NT2/D1 (cell line): ENCODE results near the gene OSR1.

Source experiments
- DNase-seq: peaks from one replicate; pipeline ENCODE4 v3.0.0-alpha.2; 2011; ENCODE audit warnings: low read depth, low spot score
- H3K27me3 ChIP-seq: 2 replicates; pipeline ENCODE4 v1.6.0; 2011; ENCODE audit warnings: mild to moderate bottlenecking; ENCODE audit not compliant: insufficient read length, insufficient read depth
- H3K36me3 ChIP-seq: 2 replicates; pipeline ENCODE4 v1.6.1; 2011; ENCODE audit warnings: mild to moderate bottlenecking, low read length, mixed read lengths; ENCODE audit not compliant: insufficient read depth, insufficient read length
- H3K4me1 ChIP-seq: 2 replicates; pipeline ENCODE4 v1.5.1; 2011; ENCODE audit not compliant: insufficient read depth, insufficient read length
- H3K4me3 ChIP-seq: 2 replicates; pipeline ENCODE4 v1.5.1; 2011; ENCODE audit warnings: low read depth; ENCODE audit not compliant: insufficient read length
- H3K9ac ChIP-seq: 2 replicates; pipeline ENCODE4 v1.6.0; 2011; ENCODE audit warnings: low read depth; ENCODE audit not compliant: insufficient read length
- H3K9me3 ChIP-seq: 2 replicates; pipeline ENCODE4 v1.5.1; 2011; ENCODE audit warnings: mild to moderate bottlenecking, low read length; ENCODE audit not compliant: insufficient read depth
- SUZ12 ChIP-seq: IDR thresholded peaks from 2 replicates; pipeline ENCODE4 v1.6.1; 2011; ENCODE audit not compliant: insufficient read length, insufficient read depth; ENCODE audit errors: extremely low read depth
- YY1 ChIP-seq: IDR thresholded peaks from 2 replicates; pipeline ENCODE4 v1.6.1; 2011; ENCODE audit not compliant: insufficient read length, insufficient read depth
- ZNF274 ChIP-seq: IDR thresholded peaks from 2 replicates; pipeline ENCODE4 v1.6.1; 2011; ENCODE audit warnings: mild to moderate bottlenecking, low read depth, low read length

OSR1 gene

DNA sequence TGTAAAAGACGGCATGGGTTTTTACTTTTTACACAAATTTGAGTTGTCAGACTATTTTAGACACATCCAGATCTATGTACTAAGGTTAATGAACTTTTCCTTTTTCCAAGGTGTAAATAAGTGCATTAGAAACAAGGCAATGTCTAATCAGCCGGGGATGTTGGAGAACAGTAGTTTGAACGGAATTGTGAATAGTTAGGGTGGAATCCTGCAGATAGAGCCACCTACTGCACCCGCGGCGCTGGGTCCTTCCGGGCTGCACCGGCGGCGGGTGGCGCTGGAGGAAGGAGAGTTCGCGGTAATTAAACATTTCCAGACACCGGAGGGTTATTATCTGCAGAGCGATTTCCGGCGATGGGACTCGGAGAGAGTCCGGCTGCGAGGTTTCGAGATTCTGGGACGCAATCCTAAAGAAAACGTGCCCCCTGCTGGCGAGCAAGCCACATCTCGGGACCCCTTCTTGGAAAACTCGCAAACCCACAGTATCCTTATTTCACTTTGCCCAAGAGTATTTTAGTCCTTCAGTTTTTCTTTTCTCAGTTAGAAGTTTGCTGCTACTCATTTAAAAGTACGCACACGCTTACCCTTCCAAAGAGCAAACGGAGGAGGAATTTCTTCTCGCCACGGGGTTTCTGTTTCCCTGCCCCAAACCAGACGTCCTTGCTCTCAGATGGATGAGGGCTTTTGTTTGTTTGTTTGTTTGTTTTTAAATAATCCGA, 4.5 kb upstream of the OSR1 start:
- Histone ChIP-seq H3K36me3 (no peaks in the 10 kb centered on the region), H3K4me1 (peaks cover 5% of the 10 kb centered on the region), H3K27me3 (peaks cover 83% of the 10 kb centered on the region), H3K9me3 (no peaks in the 10 kb centered on the region), H3K4me3 (peak overlapping the region; percentile 22), H3K9ac (peak overlapping the region; percentile 28)
- no peak for DNase-seq
- TF ChIP-seq YY1: no peak
- no peak for TF ChIP-seq ZNF274
- TF ChIP-seq SUZ12: peak; percentile 29

DNA sequence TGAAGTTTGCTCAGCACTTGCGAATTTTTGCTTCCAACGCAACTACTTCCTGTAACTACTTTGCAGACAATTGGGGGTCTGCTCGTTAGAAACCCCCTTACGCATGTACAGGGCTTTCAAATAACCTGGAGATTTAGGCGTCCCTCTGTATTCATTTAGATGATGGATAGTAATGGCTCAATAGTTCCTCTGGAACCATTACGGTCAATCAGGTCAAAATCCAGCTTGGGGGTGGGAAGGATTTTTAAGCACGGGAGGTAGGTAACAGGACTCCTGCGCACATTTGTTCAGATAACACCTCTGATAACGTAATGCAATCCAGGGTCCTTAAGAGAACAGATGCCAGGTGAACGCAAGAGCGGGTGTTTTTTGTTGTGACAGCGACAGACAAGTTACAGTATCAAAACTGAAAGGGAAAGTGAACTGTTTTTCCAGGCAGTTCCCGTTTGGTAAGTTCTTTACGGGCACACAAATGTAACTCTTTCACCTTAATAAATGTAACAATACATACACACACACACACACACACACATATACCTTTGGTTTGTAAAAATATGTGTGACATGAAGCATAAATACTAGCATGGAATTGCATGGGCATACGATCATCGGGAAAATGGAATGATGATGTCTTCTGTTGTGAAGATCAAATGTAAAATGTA, 3.8 kb upstream of the OSR1 start:
- H3K4me3 ChIP-seq: no peak overlapping the region
- peaks cover 9% of the 10 kb centered on the region for H3K4me1 ChIP-seq
- no peak overlapping the region for H3K9ac ChIP-seq
- H3K27me3 ChIP-seq: peaks cover 90% of the 10 kb centered on the region
- no peaks in the 10 kb centered on the region for H3K9me3 ChIP-seq
- H3K36me3 ChIP-seq: no peaks in the 10 kb centered on the region
- TF ChIP-seq YY1 (no peak), SUZ12 (no peak), ZNF274 (no peak)
- no peak for DNase-seq

DNA sequence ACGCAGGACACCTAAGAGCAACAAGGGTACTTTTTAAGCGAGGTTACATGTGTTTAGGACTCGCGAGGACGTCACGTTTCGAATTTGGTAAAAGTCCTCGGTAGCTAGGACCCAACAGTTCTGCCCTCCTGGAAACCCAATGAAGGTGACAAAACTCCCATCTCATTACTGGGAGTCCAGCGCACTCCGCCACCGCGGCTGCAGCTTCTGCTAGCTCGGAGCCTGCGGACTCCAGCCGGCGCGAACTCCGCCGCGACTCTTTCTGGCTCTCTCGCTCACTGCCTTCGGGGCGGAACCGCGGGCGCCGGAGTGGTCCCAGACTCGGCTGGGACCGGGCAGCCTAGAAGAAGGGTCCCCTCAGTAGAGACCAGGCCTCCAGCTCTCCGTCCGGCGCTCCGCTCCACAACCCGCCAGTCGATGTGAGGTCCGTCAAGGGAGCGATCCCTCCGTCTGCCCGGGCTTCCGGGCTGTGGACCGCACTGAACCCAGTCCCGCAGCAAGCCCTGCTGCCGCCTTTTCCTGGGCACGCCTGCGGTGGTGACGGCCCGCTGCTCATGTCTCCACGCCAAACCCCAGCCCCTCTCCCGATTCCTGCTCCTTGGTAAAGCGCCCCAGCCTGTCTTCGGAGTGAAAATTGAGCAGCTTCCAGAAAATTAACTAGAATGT, 3.0 kb upstream of the OSR1 start:
- TF ChIP-seq SUZ12 (peak; percentile 74), ZNF274 (no peak)
- Histone ChIP-seq H3K36me3 (no peaks in the 10 kb centered on the region), H3K27me3 (peaks cover 98% of the 10 kb centered on the region), H3K9ac (peak overlapping the region; percentile 42), H3K4me1 (peaks cover 12% of the 10 kb centered on the region), H3K9me3 (no peaks in the 10 kb centered on the region), H3K4me3 (peak overlapping the region; percentile 32)
- no peak for DNase-seq

DNA sequence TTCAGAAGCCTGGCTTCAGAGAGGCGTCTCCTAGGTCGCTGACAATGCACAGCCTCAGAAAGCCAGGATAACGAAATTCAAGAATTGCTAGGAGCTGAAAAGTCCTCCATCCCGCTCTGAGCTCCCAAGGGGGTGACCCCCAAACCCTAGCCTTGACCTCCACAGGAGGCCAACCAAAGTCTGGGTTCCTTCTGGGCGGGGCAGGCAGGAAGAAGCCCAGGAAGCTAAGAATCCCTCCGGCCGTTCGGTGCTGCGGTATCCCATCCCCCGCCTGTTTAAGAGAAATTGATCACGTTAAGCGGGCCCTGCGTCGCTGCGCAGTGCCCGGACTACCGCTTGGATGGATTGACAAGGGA, 2.5 kb upstream of the OSR1 start:
- peaks cover 13% of the 10 kb centered on the region for H3K4me1 ChIP-seq
- TF ChIP-seq ZNF274: no peak
- no peak for TF ChIP-seq SUZ12
- TF ChIP-seq YY1: no peak
- no peaks in the 10 kb centered on the region for H3K36me3 ChIP-seq
- H3K9ac ChIP-seq: no peak overlapping the region
- DNase-seq: no peak
- H3K4me3 ChIP-seq: peak overlapping the region; percentile 32
- peaks cover 99% of the 10 kb centered on the region for H3K27me3 ChIP-seq
- no peaks in the 10 kb centered on the region for H3K9me3 ChIP-seq

DNA sequence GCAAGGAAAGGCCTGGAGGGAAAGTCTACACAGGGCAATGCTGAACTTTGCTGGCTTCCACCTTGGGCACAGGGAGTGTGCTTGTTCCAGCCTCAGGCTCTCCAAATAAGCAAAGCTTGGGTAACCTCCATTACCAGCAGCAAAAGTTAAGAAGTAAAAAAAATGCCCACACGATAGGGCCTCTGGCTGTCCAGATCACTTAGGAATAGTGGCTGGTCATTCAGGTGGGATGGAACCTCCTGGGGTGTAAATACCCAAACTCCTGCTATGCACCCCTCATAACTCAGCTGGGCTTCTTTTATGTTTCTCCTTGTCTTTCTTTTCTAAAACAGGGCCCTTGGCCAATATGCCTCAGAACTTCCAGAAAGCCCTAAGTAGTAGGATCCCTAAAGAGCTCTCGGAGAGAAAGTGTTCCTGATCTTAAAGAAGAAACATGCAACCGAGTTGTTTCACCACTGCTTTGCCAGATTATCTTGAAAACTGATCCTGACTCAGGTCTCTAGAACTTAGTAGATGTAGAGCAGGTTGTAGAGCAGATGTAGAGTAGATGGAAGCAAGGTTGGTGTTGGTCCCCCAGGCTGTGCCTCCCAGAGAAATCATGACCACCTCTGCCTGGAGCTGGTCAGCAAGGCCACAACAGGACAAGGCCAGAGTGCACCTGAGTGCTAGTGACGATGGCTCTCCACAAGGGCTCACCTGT, 2.0 kb upstream of the OSR1 start:
- no peak overlapping the region for H3K9ac ChIP-seq
- H3K36me3 ChIP-seq: no peaks in the 10 kb centered on the region
- peaks cover 14% of the 10 kb centered on the region for H3K4me1 ChIP-seq
- TF ChIP-seq ZNF274 (no peak), SUZ12 (no peak)
- H3K27me3 ChIP-seq: peaks cover 99% of the 10 kb centered on the region
- no peak overlapping the region for H3K4me3 ChIP-seq
- H3K9me3 ChIP-seq: no peaks in the 10 kb centered on the region
- DNase-seq: no peak

DNA sequence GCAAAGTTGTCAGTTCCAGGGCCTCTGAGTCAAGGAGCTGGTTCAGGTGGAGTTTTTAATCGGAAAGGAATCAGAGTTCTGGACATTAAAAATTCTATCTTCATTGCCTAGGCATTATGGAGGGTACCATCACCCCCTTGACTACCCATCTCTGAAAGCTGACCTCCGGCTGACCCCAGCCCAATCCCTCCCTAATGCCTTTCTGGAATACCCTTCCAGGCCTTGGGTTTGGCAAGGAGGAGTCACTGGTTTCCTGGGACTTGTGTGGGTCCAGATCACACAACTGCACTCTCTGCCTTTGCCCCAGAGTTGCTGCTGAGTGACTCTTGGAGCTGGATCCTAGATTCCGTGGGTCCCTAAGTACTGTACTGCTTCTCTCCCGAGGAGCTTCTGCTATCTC, 1.0 kb upstream of the OSR1 start:
- no peak overlapping the region for H3K9ac ChIP-seq
- no peak for TF ChIP-seq YY1
- no peak for TF ChIP-seq ZNF274
- TF ChIP-seq SUZ12: no peak
- peaks cover 99% of the 10 kb centered on the region for H3K27me3 ChIP-seq
- H3K4me3 ChIP-seq: no peak overlapping the region
- no peak for DNase-seq
- H3K36me3 ChIP-seq: no peaks in the 10 kb centered on the region
- H3K9me3 ChIP-seq: no peaks in the 10 kb centered on the region
- peaks cover 14% of the 10 kb centered on the region for H3K4me1 ChIP-seq

DNA sequence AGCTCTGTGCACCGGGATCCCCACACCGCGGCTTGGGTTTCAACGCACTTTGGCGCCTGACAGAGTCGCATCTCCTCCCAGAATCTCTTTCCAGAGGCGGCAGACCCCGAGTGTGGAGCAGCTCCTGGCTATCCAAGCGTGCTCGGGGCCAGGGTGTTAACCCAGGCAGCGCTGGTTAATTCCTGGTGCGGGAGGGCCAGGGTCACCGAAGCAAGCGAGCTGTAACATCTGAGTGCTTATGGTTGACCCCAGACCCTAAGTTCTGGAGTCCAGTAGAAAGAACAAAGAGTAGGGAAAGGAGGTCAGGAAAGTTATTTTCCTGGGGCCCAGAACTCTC, 566 bp upstream of the OSR1 start:
- H3K27me3 ChIP-seq: peaks cover 99% of the 10 kb centered on the region
- no peak for TF ChIP-seq YY1
- no peak for TF ChIP-seq ZNF274

More for the DNA sequence above, 566 bp upstream of the OSR1 start:
- H3K4me3 ChIP-seq: peak overlapping the region; percentile 26
- no peak for DNase-seq
- no peaks in the 10 kb centered on the region for H3K9me3 ChIP-seq
- H3K36me3 ChIP-seq: no peaks in the 10 kb centered on the region
- peaks cover 14% of the 10 kb centered on the region for H3K4me1 ChIP-seq
- peak overlapping the region; percentile 59 for H3K9ac ChIP-seq
